Type B pancreatic cell (in vitro differentiated cells): ENCODE data around the gene TM4SF4. TPM values are rescaled to one million over a fixed set of nuclear protein-coding genes. Genes with fewer than 3 reads are reported as not detected.

Experiments
- DNase-seq: peaks from one replicate; pipeline ENCODE4 v3.0.0; 2021; ENCODE audit warnings: mixed read lengths; ENCODE audit not compliant: unreplicated experiment; ENCODE audit errors: extremely low spot score
- H3K27ac Mint-ChIP-seq: 2 replicates; pipeline ENCODE4 v1.8.0; 2021; ENCODE audit warnings: mild to moderate bottlenecking, mixed read lengths
- H3K27me3 Mint-ChIP-seq: 2 replicates; pipeline ENCODE4 v1.8.0; 2021; ENCODE audit warnings: mixed read lengths
- H3K36me3 Mint-ChIP-seq: 2 replicates; pipeline ENCODE4 v1.8.0; 2021; ENCODE audit warnings: mixed read lengths
- H3K4me1 Mint-ChIP-seq: one replicate; pipeline ENCODE4 v1.8.0; 2021; ENCODE audit warnings: mixed read lengths; ENCODE audit not compliant: unreplicated experiment
- H3K4me3 Mint-ChIP-seq: 2 replicates; pipeline ENCODE4 v1.8.0; 2021; ENCODE audit warnings: mild to moderate bottlenecking, mixed read lengths
- H3K9me3 Mint-ChIP-seq: 2 replicates; pipeline ENCODE4 v1.8.0; 2021; ENCODE audit warnings: mixed read lengths
- CTCF ChIP-seq: fragments of 200-600 bp; sonication (generic); conservative IDR thresholded peaks from 2 replicates; pipeline ENCODE4 v1.5.0; 2021; ENCODE audit warnings: antibody characterized with exemption, mild to moderate bottlenecking
- total RNA-seq: library from RNA; stranded (reverse); gene quantifications from 2 replicates; pipeline ENCODE4 v1.2.1, GENCODE V29; 2021; ENCODE audit warnings: low replicate concordance

Gene TM4SF4
- total RNA-seq, 1 donor from 2014 or later, result 18.1 TPM

GRCh38 chr3:149449182-149449581, 25.3 kb upstream of the TM4SF4 start:
- Mint-ChIP-seq H3K27me3 (no peaks in the 10 kb centered on the region), H3K4me1 (peaks cover 12% of the 10 kb centered on the region), H3K36me3 (peaks cover 5% of the 10 kb centered on the region), H3K4me3 (no peak overlapping the region), H3K9me3 (peaks cover 12% of the 10 kb centered on the region), H3K27ac (peak overlapping the region; percentile 66)
- no peak for TF ChIP-seq CTCF
- DNase-seq, result no peak

GRCh38 chr3:149449799-149450198, 24.7 kb upstream of the TM4SF4 start:
- Mint-ChIP-seq H3K4me3 (peak overlapping the region; percentile 15), H3K36me3 (peaks cover 5% of the 10 kb centered on the region), H3K4me1 (peaks cover 12% of the 10 kb centered on the region), H3K27me3 (no peaks in the 10 kb centered on the region), H3K9me3 (peaks cover 12% of the 10 kb centered on the region), H3K27ac (peak overlapping the region; percentile 66)
- DNase-seq, result no peak
- no peak for TF ChIP-seq CTCF

- peaks cover 12% of the 10 kb centered on the region for H3K4me1 Mint-ChIP-seq
- H3K27ac Mint-ChIP-seq, result peak overlapping the region; percentile 66
- peaks cover 5% of the 10 kb centered on the region for H3K36me3 Mint-ChIP-seq
- H3K27me3 Mint-ChIP-seq, result no peaks in the 10 kb centered on the region
- H3K4me3 Mint-ChIP-seq, result peak overlapping the region; percentile 15
- H3K9me3 Mint-ChIP-seq, result peaks cover 12% of the 10 kb centered on the region
- no peak for DNase-seq
- no peak for TF ChIP-seq CTCF
These were observed 24.2 kb upstream of the TM4SF4 start for GRCh38 chr3:149450281-149450680.

GRCh38 chr3:149452036-149452435, 22.5 kb upstream of the TM4SF4 start:
- TF ChIP-seq CTCF, result no peak
- Mint-ChIP-seq H3K27ac (no peak overlapping the region), H3K4me3 (no peak overlapping the region), H3K36me3 (peaks cover 5% of the 10 kb centered on the region), H3K4me1 (peaks cover 12% of the 10 kb centered on the region), H3K27me3 (no peaks in the 10 kb centered on the region), H3K9me3 (peaks cover 12% of the 10 kb centered on the region)
- DNase-seq, result no peak

- Mint-ChIP-seq H3K9me3 (peaks cover 12% of the 10 kb centered on the region), H3K36me3 (peaks cover 5% of the 10 kb centered on the region), H3K4me1 (peaks cover 12% of the 10 kb centered on the region), H3K27me3 (no peaks in the 10 kb centered on the region), H3K4me3 (no peak overlapping the region), H3K27ac (no peak overlapping the region)
- no peak for TF ChIP-seq CTCF
- no peak for DNase-seq
These were observed 21.2 kb upstream of the TM4SF4 start for GRCh38 chr3:149453140-149453805.
